GM12891 (cell line): ENCODE measurements around the gene EIF4G2.

Experiments used
- POLR2AphosphoS5 ChIP-seq: IDR thresholded peaks from 2 replicates; pipeline ENCODE4 v1.6.1; 2011; ENCODE audit warnings: low read depth, low read length, control low read depth
- TAF1 ChIP-seq: IDR thresholded peaks from 2 replicates; pipeline ENCODE4 v1.6.1; 2011; ENCODE audit warnings: low read depth, low read length, control low read depth

- TF ChIP-seq POLR2AphosphoS5 (no peak), TAF1 (no peak)
Measured at GRCh38 chr11:10747733-10748132, 61.0 kb downstream of the EIF4G2 start.
